ENCODE results near the gene TOGARAM1.

The TOGARAM1 gene

DNA sequence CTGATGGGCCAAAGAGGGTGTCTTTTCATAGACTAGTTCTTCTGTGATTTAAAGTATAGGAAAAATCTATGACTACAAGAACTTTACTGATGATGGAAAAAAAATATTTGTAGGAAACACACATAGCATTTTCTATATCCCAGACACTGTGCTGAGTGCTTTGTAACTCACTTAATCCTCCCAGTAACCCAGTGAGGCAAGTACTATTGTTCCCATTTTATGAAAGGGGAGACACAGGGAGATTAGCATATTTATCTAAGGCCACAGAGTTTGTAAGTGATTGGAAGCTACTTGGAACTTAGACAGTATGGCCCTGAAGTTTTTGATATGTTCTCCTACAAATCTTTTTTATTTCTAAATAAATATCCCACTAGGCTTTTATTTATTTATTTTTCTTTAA is 141.8 kb downstream of the TOGARAM1 start:
- no peak for DNase-seq

DNA sequence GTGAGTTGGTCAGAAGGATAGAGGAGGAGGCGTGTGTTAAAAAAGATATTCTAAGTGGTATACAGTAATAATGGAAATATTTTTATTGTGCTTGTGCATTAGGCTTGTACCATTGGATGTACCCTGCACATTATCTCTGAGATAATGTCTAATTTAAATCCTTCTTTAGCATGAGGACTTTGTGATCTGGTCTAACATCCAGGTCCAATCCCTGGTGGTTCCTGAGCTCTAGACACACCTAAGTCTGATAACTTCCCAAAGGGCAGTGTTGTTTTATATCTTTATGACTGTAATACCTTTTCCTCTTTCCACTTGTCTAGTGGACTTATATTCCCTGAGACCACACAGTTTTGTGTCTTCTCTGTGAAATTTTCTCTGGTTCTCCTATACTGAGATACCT is 142.6 kb downstream of the TOGARAM1 start:
- no peak for DNase-seq

DNA sequence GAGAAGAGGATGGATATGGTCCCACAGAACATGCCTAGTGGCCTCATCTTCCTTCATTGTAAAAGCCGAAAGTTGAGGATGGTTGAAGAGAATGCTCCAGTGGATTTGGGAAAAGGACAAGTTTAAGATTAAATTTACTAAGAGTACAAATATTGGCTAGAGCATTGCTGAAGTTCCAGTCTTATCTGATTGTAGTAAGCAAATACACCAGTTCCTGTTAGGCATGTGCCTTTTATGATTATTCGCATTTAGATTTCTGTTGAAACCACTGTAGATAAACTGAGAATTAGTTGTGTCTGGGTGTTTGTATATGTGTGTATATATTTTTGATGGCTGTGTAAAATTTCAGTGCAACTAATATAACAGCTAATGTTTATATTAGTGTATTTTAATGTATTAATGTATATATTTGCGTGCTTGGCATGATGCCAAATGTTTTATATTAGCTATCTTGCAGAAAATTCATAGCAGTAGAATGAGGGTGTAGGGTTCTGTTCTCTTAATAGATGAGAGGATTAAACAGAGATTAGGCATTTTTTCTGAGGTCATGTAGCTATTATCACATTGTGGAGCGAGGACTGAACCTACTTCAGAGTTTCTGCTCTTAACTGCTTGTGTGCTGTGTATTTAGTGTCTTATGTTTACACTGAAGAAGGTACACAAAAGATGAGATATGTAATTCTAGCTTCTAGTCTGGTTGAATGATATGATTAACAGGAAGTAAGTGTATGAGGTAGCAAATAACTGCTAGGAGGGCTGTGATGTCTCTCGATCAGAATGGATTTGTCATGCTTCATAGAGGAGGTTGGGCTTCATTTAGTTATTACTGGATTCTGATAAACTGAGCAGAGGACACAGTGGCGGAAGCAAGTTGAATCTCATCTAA is 151.1 kb downstream of the TOGARAM1 start:
- no peak for DNase-seq

DNA sequence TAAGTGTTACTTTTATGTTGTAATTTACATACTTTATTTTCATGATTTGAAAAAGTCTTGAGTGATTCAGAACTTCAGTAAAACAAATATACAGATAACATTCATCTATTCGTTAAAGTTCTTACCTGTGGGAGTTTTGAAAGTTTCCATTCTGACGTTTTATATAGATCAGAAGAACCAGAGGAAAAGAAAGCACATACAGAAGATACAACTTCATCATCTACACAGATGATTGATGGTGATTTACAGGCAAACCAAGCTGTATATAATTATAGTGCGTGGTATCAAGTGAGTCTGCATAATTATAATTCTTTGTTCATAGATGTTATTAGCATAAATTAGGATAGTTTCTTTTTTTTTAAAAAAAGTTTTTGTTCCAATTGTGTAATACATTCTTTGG is 152.3 kb downstream of the TOGARAM1 start:
- DNase-seq: no peak

DNA sequence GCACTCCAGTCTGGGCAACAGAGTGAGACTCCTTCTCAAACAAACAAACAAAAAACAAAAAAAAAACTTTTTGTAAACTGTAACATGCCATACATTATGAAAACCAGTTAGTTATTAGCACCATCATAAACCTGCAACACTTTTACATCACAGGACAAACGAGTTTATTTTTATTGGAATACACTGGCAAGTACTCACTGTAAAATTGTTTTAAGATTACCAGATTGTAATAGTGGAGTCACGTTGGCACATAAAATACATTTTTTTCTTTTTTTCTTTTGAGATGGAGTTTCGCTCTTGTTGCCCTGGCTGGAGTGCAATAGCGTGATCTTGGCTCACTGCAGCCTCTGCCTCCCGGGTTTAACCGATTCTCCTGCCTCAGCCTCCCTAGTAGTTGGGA is 156.6 kb downstream of the TOGARAM1 start:
- DNase-seq: no peak

DNA sequence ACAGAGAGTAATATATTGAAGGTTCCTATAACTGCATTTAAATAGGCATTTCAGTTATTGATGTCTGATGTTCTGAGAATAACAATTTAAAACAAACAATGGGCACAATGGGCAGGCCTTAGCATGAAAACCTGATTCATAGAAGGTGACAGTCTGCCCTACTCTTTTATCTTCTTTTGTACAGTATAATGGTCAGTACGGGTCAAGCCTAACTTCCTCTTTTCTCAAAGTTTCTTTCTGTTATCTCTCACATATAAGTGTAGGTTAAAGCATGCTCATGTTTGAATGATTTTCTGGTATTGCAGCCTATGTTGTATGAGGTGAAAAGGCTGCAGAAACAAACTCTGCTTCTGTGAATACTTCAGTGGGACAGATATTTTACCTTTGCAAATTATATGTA is 158.1 kb downstream of the TOGARAM1 start:
- DNase-seq: no peak

DNA sequence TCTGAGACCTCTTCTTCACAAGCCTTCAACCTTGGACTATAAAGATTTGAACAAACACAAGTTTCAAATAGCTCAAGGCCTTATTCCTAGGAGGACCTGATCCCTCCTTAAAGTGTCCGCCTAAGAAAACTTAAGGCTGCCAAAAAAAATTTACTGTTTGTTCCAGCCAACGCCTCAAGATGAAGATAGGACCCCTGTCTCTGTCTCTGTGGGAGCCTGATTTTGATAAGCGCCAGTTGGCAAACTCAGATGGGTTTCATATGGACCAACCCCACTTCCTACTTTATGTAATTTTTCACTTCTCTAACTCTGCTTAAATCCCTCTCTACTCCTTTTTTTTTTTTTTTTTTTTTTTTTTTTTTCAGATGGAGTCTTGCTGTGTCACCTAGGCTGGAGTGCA is 161.3 kb downstream of the TOGARAM1 start:
- no peak for DNase-seq
